H1 (cell line): ENCODE data around the gene PPIL4. TPM values are rescaled to one million over a fixed set of nuclear protein-coding genes. Genes with fewer than 3 reads are reported as not detected.

Source experiments
- CTCF ChIA-PET: fragments of 300-600 bp; sonication (Branson Sonifier 250); formaldehyde crosslinking; loops from one replicate; lab custom pipeline; 2021; ENCODE audit not compliant: partially characterized antibody; lab: Charles Lee
- POLR2A ChIA-PET: fragments of 300-600 bp; sonication (Branson Sonifier 250); formaldehyde crosslinking; loops from one replicate; lab custom pipeline; 2021; ENCODE audit warnings: inconsistent platforms; ENCODE audit not compliant: partially characterized antibody; lab: Charles Lee
- DNase-seq, 2 experiments: peaks; one replicate each; pipeline versions ENCODE4 v3.0.0 to v3.0.0-alpha.2; 2010 to 2022; ENCODE audit warnings: low spot score in 2 of 2, low read depth in 1 of 2, mixed read lengths in 1 of 2
- FAIRE-seq: peaks from 2 replicates; lab custom pipeline; 2011; peaks lifted over from hg19 to GRCh38; lab: Jason Lieb, UNC
- H2AFZ ChIP-seq: 2 replicates; pipeline ENCODE4 v1.8.1; 2012; ENCODE audit warnings: low read length, inconsistent platforms
- H2AK5ac ChIP-seq: 2 replicates; pipeline ENCODE4 v1.6.1; 2013; ENCODE audit warnings: low read depth, low read length
- H2BK120ac ChIP-seq: replicated peaks from 2 replicates; pipeline ENCODE3; 2013; ENCODE audit warnings: low read depth, low read length, inconsistent platforms
- H2BK12ac ChIP-seq: 2 replicates; pipeline ENCODE4 v1.6.1; 2013; ENCODE audit warnings: low read depth, low read length
- H2BK15ac ChIP-seq: 2 replicates; pipeline ENCODE4 v1.6.1; 2013; ENCODE audit warnings: low read length
- H2BK20ac ChIP-seq: 2 replicates; pipeline ENCODE4 v1.6.1; 2013; ENCODE audit warnings: low read length
- H2BK5ac ChIP-seq: 2 replicates; pipeline ENCODE4 v1.6.1; 2013; ENCODE audit warnings: low read depth, low read length
- H3K14ac ChIP-seq: 2 replicates; pipeline ENCODE4 v1.6.1; 2013; ENCODE audit warnings: inconsistent platforms; ENCODE audit not compliant: insufficient read length
- H3K18ac ChIP-seq: 2 replicates; pipeline ENCODE4 v1.6.1; 2013; ENCODE audit warnings: low read length; ENCODE audit errors: extremely low read depth
- H3K23ac ChIP-seq: 2 replicates; pipeline ENCODE4 v1.6.1; 2013; ENCODE audit warnings: inconsistent platforms; ENCODE audit not compliant: insufficient read length
- H3K23me2 ChIP-seq: 2 replicates; pipeline ENCODE4 v1.6.1; 2013; ENCODE audit warnings: low read depth, low read length
- H3K27ac ChIP-seq: 2 replicates; pipeline ENCODE4 v1.6.1; 2011; ENCODE audit warnings: low read depth, low read length, inconsistent platforms
- H3K27me3 ChIP-seq, 4 experiments: replicated peaks in 1 of 4; 1 replicate in 1 of 4; 2 replicates in 3 of 4; pipeline versions ENCODE4 v1.6.1 to v1.8.1; 2011 to 2013; ENCODE audit warnings: low read length in 3 of 4, mild to moderate bottlenecking in 3 of 4, inconsistent platforms in 2 of 4, mixed read lengths in 2 of 4, moderate library complexity in 1 of 4; ENCODE audit not compliant: control insufficient read depth in 3 of 4, insufficient read depth in 3 of 4; ENCODE audit errors: extremely low read depth in 1 of 4
- H3K36me3 ChIP-seq, 4 experiments: 2 replicates each; pipeline versions ENCODE4 v1.6.1 to v1.8.1; 2011 to 2013; ENCODE audit warnings: mild to moderate bottlenecking in 4 of 4, low read length in 3 of 4, moderate library complexity in 2 of 4, control low read depth in 1 of 4, inconsistent platforms in 1 of 4; ENCODE audit not compliant: insufficient read depth in 4 of 4, control insufficient read depth in 2 of 4
- H3K4ac ChIP-seq: replicated peaks from 2 replicates; pipeline ENCODE3; 2013; ENCODE audit warnings: low read length, low read depth, mixed read lengths, inconsistent platforms; ENCODE audit not compliant: insufficient read length
- H3K4me1 ChIP-seq, 4 experiments: replicated peaks in 1 of 4; 1 replicate in 1 of 4; 2 replicates in 3 of 4; pipeline versions ENCODE4 v1.6.1 to v1.8.1; 2011 to 2013; ENCODE audit warnings: low read length in 3 of 4, inconsistent platforms in 2 of 4, mixed read lengths in 1 of 4; ENCODE audit not compliant: insufficient read depth in 4 of 4, control insufficient read depth in 3 of 4
- H3K4me2 ChIP-seq, 2 experiments: 2 replicates each; pipeline versions ENCODE4 v1.6.1 to v1.8.1; 2011 to 2013; ENCODE audit warnings: low read depth in 2 of 2, low read length in 2 of 2, control low read depth in 1 of 2, inconsistent platforms in 1 of 2, mild to moderate bottlenecking in 1 of 2; ENCODE audit not compliant: insufficient read depth in 1 of 2
- H3K4me3 ChIP-seq, 4 experiments: fragments of 200-600, 300-600 bp in 1 of 4; sonication (generic), shearing (Covaris generic), sonication (Bioruptor Twin) in 1 of 4; 2 replicates each; pipeline versions ENCODE4 v1.5.1 to v1.8.1; 2011 to 2016; ENCODE audit warnings: low read length in 4 of 4, low read depth in 3 of 4, control low read depth in 2 of 4, inconsistent platforms in 2 of 4, mild to moderate bottlenecking in 2 of 4, mixed read lengths in 1 of 4, moderate library complexity in 1 of 4; ENCODE audit not compliant: insufficient read depth in 2 of 4; ENCODE audit errors: extremely low read depth in 1 of 4
- H3K56ac ChIP-seq: replicated peaks from 2 replicates; pipeline ENCODE3; 2013; ENCODE audit warnings: low read depth, mild to moderate bottlenecking, mixed read lengths, low read length, inconsistent platforms; ENCODE audit not compliant: insufficient read length
- H3K79me1 ChIP-seq: 2 replicates; pipeline ENCODE4 v1.6.1; 2013; ENCODE audit warnings: low read depth, low read length, control low read depth
- H3K79me2 ChIP-seq, 2 experiments: 2 replicates each; pipeline versions ENCODE4 v1.6.1 to v1.8.1; 2012 to 2013; ENCODE audit warnings: low read length in 2 of 2, mild to moderate bottlenecking in 2 of 2, inconsistent platforms in 1 of 2; ENCODE audit not compliant: insufficient read depth in 2 of 2, control insufficient read depth in 1 of 2
- H3K9ac ChIP-seq, 4 experiments: replicated peaks in 1 of 4; 1 replicate in 1 of 4; 2 replicates in 3 of 4; pipeline versions ENCODE4 v1.6.1 to v1.8.1; 2011 to 2013; ENCODE audit warnings: low read depth in 3 of 4, low read length in 3 of 4, control low read depth in 2 of 4, mild to moderate bottlenecking in 2 of 4, moderate library complexity in 2 of 4, inconsistent platforms in 1 of 4; ENCODE audit errors: extremely low read depth in 1 of 4
- H3K9me3 ChIP-seq, 2 experiments: 2 replicates each; pipeline versions ENCODE4 v1.6.1 to v1.8.1; 2012 to 2013; ENCODE audit warnings: mild to moderate bottlenecking in 2 of 2, moderate library complexity in 2 of 2, control low read depth in 1 of 2, inconsistent platforms in 1 of 2, low read depth in 1 of 2, low read length in 1 of 2, mixed read lengths in 1 of 2; ENCODE audit not compliant: insufficient read depth in 2 of 2
- H4K20me1 ChIP-seq, 2 experiments: replicated peaks in 1 of 2; 2 replicates each; pipeline versions ENCODE3 to v1.8.1; 2011 to 2013; ENCODE audit warnings: inconsistent platforms in 2 of 2, low read length in 2 of 2, mild to moderate bottlenecking in 1 of 2; ENCODE audit not compliant: insufficient read depth in 2 of 2, control insufficient read depth in 1 of 2
- H4K5ac ChIP-seq: 2 replicates; pipeline ENCODE4 v1.6.1; 2013; ENCODE audit warnings: low read length, low read depth, mixed read lengths, inconsistent platforms; ENCODE audit not compliant: insufficient read length
- H4K8ac ChIP-seq: 2 replicates; pipeline ENCODE4 v1.8.0; 2013; ENCODE audit warnings: mild to moderate bottlenecking, moderate library complexity, low read length, inconsistent platforms; ENCODE audit not compliant: insufficient read depth; ENCODE audit errors: extremely low read depth
- H4K91ac ChIP-seq: replicated peaks from 2 replicates; pipeline ENCODE3; 2013; ENCODE audit warnings: low read length, mixed read lengths, inconsistent platforms; ENCODE audit not compliant: insufficient read length
- BACH1 ChIP-seq: IDR thresholded peaks from 2 replicates; pipeline ENCODE4 v1.6.1; 2012; ENCODE audit warnings: low read length, improper control_type of control experiment
- JUND ChIP-seq: IDR thresholded peaks from 2 replicates; pipeline ENCODE4 v1.6.1; 2011; ENCODE audit warnings: mild to moderate bottlenecking, improper control_type of control experiment, low read length
- MAX ChIP-seq: IDR thresholded peaks from 2 replicates; pipeline ENCODE4 v1.6.1; 2012; ENCODE audit warnings: inconsistent platforms
- WGBS, 2 experiments: shearing (Covaris generic) in 1 of 2; methylation state at CpG; one replicate each; pipeline versions ENCODE4 v1.1.6 to v1.1.7; 2013 to 2015; ENCODE audit warnings: low lambda C conversion rate in 2 of 2, mixed read lengths in 2 of 2, inconsistent platforms in 1 of 2, low coverage in 1 of 2, missing lambda C conversion rate in 1 of 2; ENCODE audit not compliant: insufficient replicate concordance in 2 of 2, insufficient coverage in 1 of 2, insufficient read length in 1 of 2; ENCODE audit errors: extremely low coverage in 1 of 2, missing lambda C conversion rate in 1 of 2; 5-methylcytosine and 5-hydroxymethylcytosine counted together
- polyA plus RNA-seq, 7 experiments: library from polyadenylated mRNA; depleted of rRNA in 3 of 7; stranded (reverse) in 5 of 7; unstranded in 2 of 7; fragments of >200 nt in 5 of 7; fragments of 200-250 nt in 2 of 7; gene quantifications; 1 replicate in 5 of 7; 2 replicates in 1 of 7; 4 replicates in 1 of 7; pipeline versions ENCODE4 v1.2.1 to v1.2.3, GENCODE V29; 2011 to 2013; ENCODE audit warnings: missing spikeins in 2 of 7, mixed read lengths in 2 of 7
- total RNA-seq: library from RNA; stranded (reverse); fragmentation: NEBNext Ultra II Directional; extraction: Animal tissue kit (Norgen Biotek cat#: 25700); gene quantifications from 2 replicates; pipeline ENCODE4 v1.2.1, GENCODE V29; 2021
- TF ChIP-seq, protein P1 (sequence below), 3 experiments: IDR thresholded peaks; 1 replicate in 2 of 3; 2 replicates in 1 of 3; pipeline versions ENCODE4 v1.5.1 to v1.6.1; 2011; ENCODE audit warnings: low read length in 3 of 3, mild to moderate bottlenecking in 3 of 3, inconsistent platforms in 2 of 3, low read depth in 1 of 3, moderate library complexity in 1 of 3; ENCODE audit not compliant: insufficient read depth in 1 of 3; ENCODE audit errors: control extremely low read depth in 1 of 3

Gene PPIL4
- total and polyA plus RNA-seq, 2 of the 8 experiments (the other 6 are each of a cell fraction or from before 2014, with no cell fraction given): 2.0 to 33.2 TPM

- Histone ChIP-seq H3K23ac (no peak overlapping the region), H3K4me1 (no peaks in the 10 kb centered on the region; a peak in 1 of 7 replicates), H4K8ac (peak overlapping the region; percentile 99; the same call in 1 of the 2 replicates), H3K4me3 (peak overlapping the region; percentile 86 to 98 (median 94)), H3K18ac (peak overlapping the region; percentile 48; the same call in 1 of the 2 replicates), H2BK12ac (peak overlapping the region; percentile 96; the same call in 1 of the 2 replicates), H3K79me2 (peaks cover 13 to 45% of the 10 kb centered on the region in 2 experiments), H3K79me1 (no peaks in the 10 kb centered on the region; the same call in 1 of the 2 replicates), H3K9me3 (no peaks in the 10 kb centered on the region), H3K9ac (peak overlapping the region; percentile 91 to 94 (median 92)), H2BK5ac (peak overlapping the region; percentile 97), H2AK5ac (peak overlapping the region; percentile 91; the same call in 1 of the 2 replicates), H4K5ac (peak overlapping the region; percentile 8), H3K36me3 (peaks cover 0 to 7% (median 2%) of the 10 kb centered on the region in 4 experiments; a peak in 3 of 8 replicates), H3K23me2 (peaks cover 7% of the 10 kb centered on the region; the same call in 1 of the 2 replicates), H2BK20ac (no peak overlapping the region), H3K4me2 (peak overlapping the region; percentile 80 to 98), H4K91ac (peak overlapping the region; percentile 91), H3K27ac (peak overlapping the region; percentile 88), H3K27me3 (no peaks in the 10 kb centered on the region), H2BK15ac (peak overlapping the region; percentile 55; the same call in 1 of the 2 replicates), H4K20me1 (peaks cover 0 to 2% of the 10 kb centered on the region in 2 experiments), H2AFZ (peak overlapping the region; percentile 27; the same call in 1 of the 2 replicates), H2BK120ac (peak overlapping the region; percentile 3), H3K4ac (peak overlapping the region; percentile 4), H3K14ac (no peak overlapping the region), H3K56ac (peak overlapping the region; percentile 5)
- FAIRE-seq (no peak), DNase-seq (no peak)
- TF ChIP-seq JUND: no peak
- TF ChIP-seq, protein P1, sequence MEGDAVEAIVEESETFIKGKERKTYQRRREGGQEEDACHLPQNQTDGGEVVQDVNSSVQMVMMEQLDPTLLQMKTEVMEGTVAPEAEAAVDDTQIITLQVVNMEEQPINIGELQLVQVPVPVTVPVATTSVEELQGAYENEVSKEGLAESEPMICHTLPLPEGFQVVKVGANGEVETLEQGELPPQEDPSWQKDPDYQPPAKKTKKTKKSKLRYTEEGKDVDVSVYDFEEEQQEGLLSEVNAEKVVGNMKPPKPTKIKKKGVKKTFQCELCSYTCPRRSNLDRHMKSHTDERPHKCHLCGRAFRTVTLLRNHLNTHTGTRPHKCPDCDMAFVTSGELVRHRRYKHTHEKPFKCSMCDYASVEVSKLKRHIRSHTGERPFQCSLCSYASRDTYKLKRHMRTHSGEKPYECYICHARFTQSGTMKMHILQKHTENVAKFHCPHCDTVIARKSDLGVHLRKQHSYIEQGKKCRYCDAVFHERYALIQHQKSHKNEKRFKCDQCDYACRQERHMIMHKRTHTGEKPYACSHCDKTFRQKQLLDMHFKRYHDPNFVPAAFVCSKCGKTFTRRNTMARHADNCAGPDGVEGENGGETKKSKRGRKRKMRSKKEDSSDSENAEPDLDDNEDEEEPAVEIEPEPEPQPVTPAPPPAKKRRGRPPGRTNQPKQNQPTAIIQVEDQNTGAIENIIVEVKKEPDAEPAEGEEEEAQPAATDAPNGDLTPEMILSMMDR (IDR thresholded peaks at IDR 0.05; ENCODE audit: control extremely low read depth in 1 of 3, insufficient read depth in 1 of 3, low read depth in 1 of 3, low read length in 3 of 3): peak in 1 of 3 experiments; percentile 8; a peak in 1 of 4 replicates
- TF ChIP-seq BACH1: no peak
- no peak for TF ChIP-seq MAX
- CTCF ChIA-PET: interaction anchor here (0.6 to 8.9 kb wide), 11 partner anchors 9 to 1140 kb away, joined by 3 to 108 read pairs (median 3); partner anchors contain the start of gene GINM1
- WGBS, 2 experiments: 1% methylated on average over 16 of the region's 16 CpGs; no CpG with 5 or more reads in 1 of the 2 experiments
- POLR2A ChIA-PET: interaction anchor here (0.8 to 3.2 kb wide), 6 partner anchors 18 to 228 kb away, joined by 3 to 25 read pairs (median 3); partner anchors contain the start of genes GINM1, LATS1 and TAB2
These were observed 537 bp downstream of the PPIL4 start for GRCh38 chr6:149545258-149545753.
